ENCODE measurements around the gene GDPD4.

DNA sequence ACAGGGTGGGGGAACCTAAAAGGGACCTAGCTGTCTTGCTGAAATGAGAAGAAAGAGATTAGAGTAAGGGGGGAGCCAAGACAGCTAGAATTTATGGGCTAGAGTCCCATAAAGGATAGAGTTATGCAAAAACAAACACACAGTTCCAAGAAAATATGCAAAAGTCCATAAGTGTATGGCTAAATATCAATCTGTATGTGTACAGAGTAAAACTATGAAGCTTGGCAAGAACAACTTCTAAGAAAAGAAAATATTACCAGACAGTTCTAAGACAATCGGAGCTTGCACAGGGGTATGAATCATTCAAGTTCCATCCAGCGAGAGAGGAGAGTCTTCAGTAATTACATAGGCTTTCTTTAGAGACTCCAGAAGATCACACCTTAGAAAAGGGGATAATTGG, 41.8 kb downstream of the GDPD4 start:
- TF ChIP-seq, protein P1, sequence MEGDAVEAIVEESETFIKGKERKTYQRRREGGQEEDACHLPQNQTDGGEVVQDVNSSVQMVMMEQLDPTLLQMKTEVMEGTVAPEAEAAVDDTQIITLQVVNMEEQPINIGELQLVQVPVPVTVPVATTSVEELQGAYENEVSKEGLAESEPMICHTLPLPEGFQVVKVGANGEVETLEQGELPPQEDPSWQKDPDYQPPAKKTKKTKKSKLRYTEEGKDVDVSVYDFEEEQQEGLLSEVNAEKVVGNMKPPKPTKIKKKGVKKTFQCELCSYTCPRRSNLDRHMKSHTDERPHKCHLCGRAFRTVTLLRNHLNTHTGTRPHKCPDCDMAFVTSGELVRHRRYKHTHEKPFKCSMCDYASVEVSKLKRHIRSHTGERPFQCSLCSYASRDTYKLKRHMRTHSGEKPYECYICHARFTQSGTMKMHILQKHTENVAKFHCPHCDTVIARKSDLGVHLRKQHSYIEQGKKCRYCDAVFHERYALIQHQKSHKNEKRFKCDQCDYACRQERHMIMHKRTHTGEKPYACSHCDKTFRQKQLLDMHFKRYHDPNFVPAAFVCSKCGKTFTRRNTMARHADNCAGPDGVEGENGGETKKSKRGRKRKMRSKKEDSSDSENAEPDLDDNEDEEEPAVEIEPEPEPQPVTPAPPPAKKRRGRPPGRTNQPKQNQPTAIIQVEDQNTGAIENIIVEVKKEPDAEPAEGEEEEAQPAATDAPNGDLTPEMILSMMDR (IDR thresholded peaks at IDR 0.05), result no peak
- TF ChIP-seq POLR2A (IDR thresholded peaks at IDR 0.05) (no peak), EP300 (IDR thresholded peaks at IDR 0.05) (no peak)
